A172 (cell line): ENCODE results near the gene RALY. TPM values are rescaled to one million over a fixed set of nuclear protein-coding genes. Genes with fewer than 3 reads are reported as not detected.

Experiments used
- DNase-seq: peaks from one replicate; pipeline ENCODE4 v3.0.0-alpha.2; 2015; ENCODE audit warnings: low spot score
- total RNA-seq: library from RNA; depleted of rRNA; stranded (reverse); fragments of >200 nt; shearing (Covaris generic); gene quantifications from 2 replicates; pipeline ENCODE4 v1.2.3, GENCODE V29; 2014; rRNA removed

The RALY gene
- 126 and 147 TPM in 2 replicates for total RNA-seq

DNA sequence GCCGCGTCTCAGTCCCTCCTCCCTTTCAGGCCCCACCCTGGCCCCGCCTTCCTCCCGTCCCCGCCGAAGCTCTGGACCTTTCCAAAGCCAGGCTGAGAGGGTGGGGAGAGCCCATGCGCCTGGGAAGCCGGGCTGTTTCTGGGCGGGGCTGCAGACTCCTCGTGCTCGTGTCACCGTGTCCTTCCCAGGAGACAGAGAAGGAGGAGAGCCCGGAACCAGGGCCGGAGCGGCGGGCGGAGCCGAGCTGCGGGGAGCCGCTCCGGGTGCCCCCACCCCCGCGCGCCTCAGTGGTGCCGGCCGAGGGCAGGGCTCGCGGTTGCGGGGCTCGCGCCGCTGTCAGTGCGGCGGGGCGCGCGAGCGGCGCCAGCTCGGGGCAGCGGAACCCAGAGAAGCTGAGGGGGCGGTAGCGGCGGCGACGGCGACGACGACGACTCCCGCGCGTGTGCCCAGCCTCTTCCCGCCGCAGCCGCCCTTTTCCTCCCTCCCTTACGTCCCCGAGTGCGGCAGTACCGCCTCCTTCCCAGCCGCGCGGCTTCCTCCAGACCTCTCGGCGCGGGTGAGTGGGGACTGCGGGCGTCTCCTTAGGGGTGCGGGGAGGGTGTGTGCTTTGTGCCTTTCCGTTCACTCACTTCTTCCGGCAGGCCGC, at the start of gene RALY:
TSS of gene RALY (plus strand) at position 336 of the 646 bp plus-strand sequence. CDS start 78,164 bp downstream, outside the sequence.
- DNase-seq = peak; percentile 95

DNA sequence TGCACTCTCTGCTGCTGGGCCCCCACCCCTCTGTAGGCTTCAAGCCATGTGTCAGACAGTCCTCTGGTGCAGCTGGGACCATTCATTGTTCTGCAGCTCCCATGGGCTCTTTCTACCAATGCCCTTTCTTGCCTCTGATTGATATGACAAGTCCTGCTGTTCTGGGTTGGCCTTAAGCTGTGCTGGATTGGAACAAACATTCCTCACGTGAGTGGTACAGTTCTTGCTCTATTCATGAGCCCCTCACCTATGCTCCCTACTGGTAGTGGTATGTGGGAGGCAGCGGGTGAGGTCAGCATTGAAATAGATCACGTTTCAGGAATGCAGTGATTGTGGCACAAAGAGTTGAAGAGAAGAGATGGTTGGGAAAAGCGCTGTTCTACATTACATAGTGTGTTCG, 48.8 kb upstream of the RALY start:
- no peak for DNase-seq

DNA sequence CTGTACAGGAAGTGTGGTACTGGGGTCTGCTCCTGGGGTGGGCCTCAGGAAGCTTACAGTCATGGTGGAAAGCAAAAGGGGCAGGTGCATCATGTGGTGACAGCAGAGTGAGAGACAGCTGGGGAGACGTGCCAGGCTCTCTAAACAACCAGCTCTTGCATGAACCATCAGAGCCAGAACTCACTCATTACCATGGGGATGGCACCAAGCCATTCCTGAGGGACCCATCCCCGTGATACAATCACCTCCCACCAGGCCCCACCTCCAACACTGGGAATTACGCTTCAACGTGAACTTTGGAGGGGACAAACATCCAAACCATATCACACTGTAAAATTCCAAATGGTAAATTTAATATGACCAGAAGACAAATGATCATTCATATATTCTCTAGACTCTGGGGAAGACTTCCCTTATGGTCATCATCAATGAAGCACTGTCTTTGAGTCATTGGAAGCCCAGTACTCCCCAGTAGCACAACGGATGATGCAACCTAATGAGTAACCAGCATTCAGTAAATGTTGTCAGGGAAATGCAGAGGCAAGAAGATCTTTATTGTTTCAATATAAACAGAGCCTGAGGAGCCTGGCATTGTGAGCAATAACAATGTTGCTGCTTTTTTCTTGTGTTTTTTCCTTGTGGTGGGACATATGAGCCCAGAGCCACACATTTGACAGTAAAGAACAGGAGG, 48.2 kb upstream of the RALY start:
- peak; percentile 14 for DNase-seq

DNA sequence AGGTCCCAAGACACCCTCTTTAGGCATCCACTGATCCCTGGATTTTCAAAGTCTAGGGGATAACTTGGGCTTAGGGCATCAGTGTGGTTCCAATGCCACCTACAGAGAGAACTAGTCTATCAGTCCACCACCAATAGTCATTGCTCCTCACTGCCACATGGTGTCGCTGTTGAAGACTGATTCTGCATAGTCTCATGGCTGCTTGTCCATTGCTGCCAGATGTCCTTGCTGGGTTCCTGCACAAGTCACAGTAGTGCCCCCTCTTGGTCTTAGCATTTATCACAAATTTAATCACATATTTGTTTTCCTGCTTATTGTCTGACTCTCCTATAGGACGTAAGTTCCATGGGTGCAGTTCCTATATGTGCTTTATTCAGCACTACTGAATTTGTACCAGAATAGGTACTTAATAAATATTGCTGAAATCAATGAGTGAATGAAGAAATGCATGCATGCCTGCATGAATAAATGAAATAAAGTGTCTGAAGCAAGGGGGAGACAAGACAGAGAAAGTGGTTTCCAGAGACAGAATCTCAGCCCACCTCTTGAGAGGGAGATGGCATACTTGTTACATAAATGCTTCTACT, 45.9 kb upstream of the RALY start:
- DNase-seq = peak; percentile 65

DNA sequence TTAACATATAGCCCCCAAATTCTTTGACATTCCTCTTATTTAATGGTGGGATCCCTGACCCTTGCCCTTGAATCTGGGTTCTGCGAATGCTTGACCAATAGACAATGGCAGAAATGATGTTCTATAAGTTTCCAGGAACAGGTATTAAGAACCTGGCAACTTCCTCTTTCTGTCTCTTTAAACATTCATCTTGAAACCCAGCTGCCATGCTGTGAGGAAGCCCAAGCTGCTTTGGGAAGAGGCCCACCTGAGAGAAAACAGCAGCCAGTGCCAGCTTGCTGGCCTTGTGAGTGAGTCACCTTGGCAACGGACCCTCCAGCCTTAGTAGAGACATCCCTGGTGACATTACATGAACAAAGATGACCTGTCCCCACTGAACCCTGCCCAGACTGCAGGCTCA, 45.2 kb upstream of the RALY start:
- no peak for DNase-seq

DNA sequence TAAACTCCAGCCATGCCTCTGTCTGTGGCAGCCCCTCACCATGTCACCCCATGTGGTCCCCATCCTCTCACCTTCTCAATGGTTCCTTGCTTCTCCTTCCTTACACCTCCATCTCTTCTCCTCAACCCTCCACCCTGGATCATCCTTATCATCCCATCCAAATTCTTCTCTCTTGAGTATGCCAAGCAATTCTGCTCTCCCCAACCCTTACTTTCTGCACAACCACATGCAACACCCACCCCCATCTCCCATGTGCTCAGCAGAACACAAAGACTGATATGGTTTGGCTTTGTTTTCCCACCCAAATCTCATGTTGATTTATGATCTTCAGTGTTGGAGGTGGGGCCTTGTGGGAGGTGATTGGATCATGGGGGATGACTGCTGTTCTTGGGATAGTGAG, 42.5 kb upstream of the RALY start:
- DNase-seq = no peak

DNA sequence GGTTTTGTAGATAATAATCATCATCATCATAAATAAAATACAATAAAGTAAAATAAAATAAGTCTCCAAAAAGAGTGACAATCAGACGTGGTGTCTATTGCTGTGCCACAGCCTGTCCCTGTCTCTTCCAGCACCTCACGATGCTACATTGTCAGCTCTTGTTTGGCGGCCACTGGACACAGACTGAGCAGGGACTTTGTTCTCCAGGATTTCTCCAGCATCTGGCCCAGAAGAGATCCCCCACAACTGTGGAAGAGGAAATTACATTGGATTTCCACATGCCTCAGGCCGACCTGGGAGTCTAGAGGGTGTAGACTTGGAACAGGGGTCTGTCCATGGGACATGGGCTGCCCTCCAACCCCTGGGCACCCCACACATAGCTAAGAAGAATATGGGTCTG, 39.2 kb upstream of the RALY start:
- no peak for DNase-seq

DNA sequence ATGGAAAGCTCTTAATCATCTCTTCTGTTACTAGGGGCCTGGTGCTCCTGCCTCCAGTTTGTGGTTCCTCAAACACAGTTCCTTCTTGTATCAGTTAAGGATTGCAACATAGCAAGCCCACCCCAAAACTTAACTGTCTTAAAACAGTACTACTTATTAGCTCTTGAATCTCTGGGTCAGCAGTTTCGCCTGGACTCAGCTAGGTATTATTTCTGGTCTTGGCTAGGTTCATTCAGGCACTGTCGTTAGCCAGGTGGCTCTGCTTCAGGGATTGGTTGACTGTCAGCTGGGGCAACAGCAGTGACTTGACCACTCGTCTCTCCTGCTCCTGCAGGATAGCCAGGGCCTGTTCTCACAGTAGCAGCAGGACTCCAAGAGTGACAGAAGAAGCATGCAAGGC, 30.0 kb upstream of the RALY start:
- no peak for DNase-seq

DNA sequence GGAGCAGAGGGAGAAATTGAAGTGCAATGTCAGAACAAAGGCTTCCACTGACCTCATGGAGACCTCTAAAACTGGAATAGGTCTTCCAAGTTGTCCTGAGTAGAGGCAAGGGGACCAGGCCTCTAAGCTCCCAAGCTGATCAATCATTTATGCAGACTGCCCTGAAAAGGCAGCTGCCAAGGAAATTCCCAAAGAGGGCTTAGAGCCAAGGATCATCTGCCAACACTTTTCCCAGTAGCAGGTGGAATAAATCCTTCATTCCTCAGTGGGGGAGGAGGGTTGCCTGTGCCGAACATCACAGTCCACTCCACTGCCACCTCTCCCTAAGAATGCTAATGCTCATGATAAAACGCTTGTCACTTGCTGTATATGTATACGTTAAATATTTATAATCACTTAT, 29.3 kb upstream of the RALY start:
- DNase-seq = no peak

DNA sequence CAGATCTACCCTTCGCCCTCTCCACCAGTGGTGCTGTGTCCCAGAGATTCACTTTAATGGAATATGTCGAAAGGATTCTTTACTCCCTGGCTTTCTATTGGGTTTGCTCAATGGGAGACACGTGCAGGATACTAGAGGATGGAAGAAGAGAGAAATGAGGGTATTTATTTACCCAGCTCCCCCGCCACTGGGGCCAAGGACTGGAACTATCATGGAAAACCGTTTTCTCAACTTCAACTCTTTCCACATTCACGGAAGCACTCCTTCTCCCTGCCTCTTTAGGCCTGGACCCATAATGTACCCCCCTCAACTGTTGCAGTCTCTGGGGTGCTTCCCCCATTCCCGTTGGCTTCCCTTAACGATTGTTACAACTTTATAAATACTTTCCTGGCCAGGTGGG, 26.6 kb upstream of the RALY start:
- DNase-seq = no peak

DNA sequence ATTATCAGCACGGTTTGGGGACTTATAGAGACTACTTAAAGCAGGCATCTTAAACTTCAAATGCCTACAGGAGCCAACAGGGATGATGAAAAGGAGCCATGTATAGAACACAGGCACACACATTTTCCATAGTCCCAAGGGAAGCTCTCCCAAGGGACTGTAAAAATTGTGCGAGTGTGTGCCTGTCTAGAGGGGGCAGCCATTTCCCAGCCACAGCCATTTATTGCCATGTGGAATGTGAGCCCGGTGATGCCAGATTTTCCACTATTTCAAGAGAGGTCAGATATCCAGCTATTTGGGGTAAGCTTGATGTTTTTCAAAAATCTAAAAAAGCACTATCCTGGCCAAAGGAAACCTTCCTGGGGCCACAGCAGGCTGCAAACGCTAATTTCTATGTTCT, 24.1 kb upstream of the RALY start:
- DNase-seq = no peak

DNA sequence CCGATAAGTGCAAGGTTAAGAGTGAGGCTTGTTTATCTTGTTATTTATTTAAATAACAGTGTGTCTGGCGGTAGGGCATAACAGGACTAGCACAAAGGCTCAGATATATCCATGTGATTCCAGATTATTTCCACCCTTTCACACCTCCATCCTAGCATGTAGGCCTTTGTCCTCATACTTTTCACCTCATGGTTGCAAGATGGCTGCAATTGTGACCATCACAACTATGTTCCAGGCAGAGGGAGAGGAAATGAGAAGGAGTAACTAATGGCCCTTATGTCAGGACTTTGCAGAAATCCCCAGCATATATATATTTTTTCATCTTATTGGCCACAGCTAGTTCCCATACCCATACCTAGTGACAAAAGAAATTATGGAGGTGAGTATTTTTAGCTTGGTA, 23.5 kb upstream of the RALY start:
- no peak for DNase-seq

DNA sequence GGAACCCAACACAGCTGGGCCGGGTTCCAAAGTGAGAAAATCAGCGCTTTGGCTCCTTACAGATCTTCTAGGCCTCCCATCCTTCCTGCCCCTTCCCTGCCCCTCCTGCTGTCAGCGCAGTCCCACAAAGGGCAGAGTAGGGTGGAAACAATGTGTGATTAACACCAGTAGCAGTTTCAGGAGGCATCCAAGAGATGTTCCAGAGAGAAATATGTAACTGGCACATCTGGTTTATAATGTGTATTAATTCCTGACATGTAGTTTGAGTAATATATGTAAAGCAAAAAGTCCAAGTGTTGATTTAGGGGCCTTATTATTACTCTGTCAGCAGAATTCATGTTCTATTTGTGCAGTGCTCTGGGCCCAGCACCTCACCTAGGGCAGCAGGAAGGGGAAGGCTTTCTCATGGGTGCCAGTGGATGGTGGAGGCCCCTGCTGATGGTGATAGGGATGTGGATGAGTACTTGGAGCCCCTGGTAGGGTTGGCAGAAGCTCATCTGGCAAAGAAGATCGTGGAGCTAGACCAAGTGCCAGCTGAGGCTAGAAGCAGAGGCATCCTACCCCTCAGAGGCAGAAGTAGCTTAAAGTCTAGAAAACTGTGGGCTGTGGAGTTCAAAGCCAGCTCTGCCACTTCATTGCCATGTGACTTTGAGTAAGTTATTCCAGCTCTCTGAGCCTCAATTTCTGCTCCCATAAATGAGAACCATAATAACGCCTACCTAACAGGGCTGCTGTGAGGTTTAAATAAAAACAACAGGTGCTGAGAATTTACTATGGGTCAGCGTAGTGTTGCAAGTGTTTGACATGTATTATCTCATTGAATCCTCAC, 22.4 kb upstream of the RALY start:
- no peak for DNase-seq

DNA sequence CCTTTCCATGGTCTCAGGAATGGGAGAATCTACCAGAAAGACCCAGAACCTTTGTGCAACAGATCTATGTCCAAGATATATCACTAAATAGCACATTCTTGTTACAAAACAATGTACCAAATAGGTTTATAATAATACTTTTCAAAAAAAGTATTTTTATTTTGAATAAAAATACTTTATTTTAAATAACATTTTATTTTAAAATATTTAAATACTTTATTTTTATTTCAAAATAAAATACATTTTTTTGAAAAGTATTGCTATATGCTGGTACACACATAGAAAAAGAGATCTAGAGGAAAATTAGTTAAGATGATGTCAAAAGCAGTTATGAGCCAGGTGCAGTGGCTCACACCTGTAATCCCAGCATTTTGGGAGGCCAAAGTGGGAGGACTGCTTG, 16.8 kb upstream of the RALY start:
- DNase-seq = no peak

DNA sequence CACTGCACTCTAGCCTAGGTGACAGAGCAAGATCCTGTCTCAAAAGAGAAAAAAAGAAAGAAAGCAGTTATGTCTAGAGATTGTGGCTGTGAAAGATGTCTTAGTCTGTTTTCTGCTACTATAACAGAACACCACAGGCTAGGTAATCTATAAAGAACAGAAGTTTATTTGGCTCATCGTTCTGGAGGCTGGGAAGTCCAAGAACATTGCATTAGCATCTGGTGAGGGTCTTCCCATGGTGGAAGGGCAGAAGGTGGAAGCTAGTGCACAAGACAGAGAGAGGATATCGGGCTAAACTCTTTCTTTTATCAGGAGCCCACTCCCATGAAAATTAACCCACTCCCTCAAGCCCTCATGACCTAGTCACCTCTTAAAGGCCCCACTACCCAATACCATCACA, 16.2 kb upstream of the RALY start:
- DNase-seq = no peak

DNA sequence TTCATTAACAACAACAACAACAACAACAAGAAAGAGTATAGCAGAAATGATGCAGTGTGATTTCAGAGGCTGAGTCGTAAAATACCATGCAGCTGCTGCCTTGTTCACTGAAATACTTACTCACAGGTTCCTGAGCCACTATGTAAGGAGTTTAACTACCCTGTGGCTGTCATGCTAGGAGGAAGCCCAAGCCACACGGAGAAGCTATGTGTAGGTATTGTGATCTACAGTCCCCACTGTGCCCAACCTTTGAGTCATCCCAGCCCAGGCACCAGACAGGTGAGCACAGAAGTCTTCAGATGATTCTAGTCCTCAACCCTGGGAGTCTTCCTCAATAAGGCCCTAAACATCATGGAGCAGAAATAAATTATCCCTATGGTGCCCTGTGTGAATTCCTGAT, 14.6 kb upstream of the RALY start:
- DNase-seq = no peak

DNA sequence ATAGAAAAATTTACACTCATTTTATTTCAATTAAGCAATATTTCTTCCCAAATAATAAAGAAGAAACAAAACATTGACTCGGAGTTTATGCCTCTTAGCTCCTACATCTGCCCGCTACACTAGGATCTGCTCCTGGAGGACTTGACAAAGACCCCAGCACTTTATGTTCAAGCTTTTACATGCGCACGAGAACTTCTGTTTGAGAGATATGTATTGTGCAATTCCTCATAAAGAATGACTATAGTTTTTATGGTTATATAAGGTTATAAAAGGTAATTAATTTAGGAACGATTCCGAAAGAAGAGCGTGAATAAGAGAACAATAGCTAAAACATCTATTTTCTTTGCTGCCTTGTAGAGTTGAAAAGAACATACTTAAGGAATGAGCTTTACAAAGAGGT, 12.4 kb upstream of the RALY start:
- no peak for DNase-seq

DNA sequence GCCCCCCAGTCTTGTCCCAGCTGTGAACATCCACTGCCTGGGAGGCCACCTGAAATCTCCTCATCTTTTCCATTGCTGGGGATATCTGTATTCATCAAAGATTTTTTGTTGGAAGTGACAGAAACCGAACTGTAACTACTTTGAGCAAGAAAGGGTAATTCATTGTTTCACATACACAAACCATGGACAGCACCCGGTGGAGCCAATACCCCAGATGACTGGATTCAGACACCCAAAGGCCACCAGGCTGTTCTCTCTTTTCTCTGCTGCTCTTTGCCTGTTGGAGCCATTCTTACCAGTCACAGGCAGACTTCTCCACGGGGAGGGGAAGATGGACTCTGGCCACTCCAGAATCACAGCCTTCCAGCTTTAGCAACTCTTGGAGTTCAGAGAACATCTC, 11.7 kb upstream of the RALY start:
- no peak for DNase-seq

DNA sequence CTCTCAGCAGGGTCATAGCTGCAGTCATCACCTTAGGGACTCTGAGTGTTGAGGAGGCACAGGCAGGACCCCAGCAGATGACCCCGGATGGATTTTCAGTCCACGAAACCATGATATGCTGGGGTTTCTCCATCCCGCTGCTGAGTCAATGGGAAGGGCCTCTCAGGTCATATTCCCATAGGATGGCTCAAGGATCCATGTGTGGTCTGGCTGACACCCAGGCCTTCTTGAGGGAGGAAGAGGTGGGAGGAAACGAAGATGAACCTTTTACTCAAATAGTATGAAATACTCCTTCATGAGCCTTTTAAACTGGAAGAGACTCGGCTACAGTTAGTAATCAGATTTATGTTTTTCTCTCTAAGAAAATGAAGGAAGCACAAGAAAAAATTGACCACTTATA, 10.3 kb upstream of the RALY start:
- no peak for DNase-seq

DNA sequence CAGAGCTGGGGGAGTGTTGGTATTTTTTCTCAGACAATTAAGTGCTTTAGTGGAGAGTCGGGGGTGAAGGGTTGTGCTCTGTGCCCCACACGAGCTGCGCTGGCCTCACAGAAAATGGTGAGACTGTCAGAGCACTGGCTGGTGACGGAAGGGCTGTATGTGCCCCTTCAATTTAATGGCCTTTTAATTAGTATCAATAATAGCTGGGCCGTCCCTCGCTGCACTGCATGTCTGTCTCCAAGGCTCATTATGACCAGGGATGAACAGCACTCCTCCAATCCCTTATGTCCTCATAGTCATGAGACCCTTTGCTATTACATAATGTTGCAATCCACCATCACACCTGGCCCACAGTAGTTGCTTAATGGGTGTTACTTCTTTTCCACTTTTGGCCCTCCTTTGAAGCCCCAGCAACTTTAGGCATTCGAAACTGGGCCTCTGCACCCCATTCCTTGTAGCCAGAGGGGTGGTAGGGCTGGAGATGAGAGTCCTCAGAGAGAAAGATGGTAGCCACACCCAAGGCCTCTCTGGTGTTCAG, 9.5 kb upstream of the RALY start:
- no peak for DNase-seq

DNA sequence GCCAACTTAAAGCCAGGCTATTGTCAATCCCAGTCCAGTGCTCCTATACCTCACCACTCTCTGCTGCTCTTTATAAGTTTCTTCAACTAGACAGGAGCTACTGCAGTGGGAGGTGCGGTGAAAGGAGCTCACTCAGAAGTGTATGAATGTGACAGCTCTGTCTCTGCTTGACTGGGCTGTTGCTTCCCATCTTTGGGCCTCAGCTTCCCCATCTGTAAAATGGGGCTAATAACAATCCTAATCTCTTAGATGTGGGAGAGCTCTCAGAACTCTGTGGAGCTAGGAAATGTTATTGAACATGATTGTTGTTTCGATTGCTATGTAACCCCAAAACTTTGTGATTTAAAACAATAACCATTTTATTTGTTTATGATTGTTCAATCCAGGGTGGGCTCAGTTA, 8.4 kb upstream of the RALY start:
- no peak for DNase-seq

DNA sequence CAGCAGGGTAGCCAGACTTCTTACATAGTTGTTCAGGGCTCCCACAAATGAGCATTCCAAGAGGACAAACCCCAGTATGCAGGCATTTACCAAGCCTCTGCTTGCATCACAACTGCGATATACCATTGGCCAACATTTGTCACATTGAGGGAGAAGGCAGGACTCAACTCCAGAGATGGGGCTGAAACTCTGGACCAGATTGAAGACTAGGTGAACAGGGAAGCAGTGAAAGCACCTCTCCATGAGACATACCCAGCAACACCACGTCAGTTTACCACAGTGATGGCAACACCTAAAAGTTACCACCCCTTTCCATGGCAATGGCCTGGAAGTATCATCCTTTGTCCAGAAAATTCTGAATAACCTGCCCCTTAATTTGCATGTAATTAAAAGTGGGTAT, 7.9 kb upstream of the RALY start:
- no peak for DNase-seq
